GM12864 (cell line): ENCODE measurements around the gene NXPH2.

Experiments
- DNase-seq: peaks from one replicate; pipeline ENCODE4 v3.0.0-alpha.2; 2011; ENCODE audit warnings: low read depth
- H3K4me3 ChIP-seq: 2 replicates; pipeline ENCODE4 v1.5.1; 2011; ENCODE audit warnings: mild to moderate bottlenecking, low read depth, low read length, control low read depth
- TF ChIP-seq, protein P1 (sequence below): IDR thresholded peaks from 2 replicates; pipeline ENCODE4 v1.5.1; 2011; ENCODE audit warnings: low read depth, mild to moderate bottlenecking, moderate library complexity, low read length, control low read depth, inconsistent platforms; ENCODE audit errors: missing control alignments

NXPH2 gene

GRCh38 chr2:138620431-138620830 is 159.8 kb downstream of the NXPH2 start:
- no peak for DNase-seq
- no peak overlapping the region for H3K4me3 ChIP-seq
- TF ChIP-seq, protein P1, sequence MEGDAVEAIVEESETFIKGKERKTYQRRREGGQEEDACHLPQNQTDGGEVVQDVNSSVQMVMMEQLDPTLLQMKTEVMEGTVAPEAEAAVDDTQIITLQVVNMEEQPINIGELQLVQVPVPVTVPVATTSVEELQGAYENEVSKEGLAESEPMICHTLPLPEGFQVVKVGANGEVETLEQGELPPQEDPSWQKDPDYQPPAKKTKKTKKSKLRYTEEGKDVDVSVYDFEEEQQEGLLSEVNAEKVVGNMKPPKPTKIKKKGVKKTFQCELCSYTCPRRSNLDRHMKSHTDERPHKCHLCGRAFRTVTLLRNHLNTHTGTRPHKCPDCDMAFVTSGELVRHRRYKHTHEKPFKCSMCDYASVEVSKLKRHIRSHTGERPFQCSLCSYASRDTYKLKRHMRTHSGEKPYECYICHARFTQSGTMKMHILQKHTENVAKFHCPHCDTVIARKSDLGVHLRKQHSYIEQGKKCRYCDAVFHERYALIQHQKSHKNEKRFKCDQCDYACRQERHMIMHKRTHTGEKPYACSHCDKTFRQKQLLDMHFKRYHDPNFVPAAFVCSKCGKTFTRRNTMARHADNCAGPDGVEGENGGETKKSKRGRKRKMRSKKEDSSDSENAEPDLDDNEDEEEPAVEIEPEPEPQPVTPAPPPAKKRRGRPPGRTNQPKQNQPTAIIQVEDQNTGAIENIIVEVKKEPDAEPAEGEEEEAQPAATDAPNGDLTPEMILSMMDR = no peak
